HEK293T (cell line): Measurements from ENCODE around the gene PATE2.

ENCODE experiments used
- ARNT ChIP-seq: fragments of 450-650 bp; IDR thresholded peaks from 2 replicates; pipeline ENCODE4 v1.6.1; 2017; ENCODE audit warnings: mild to moderate bottlenecking
- FOXA1 ChIP-seq: fragments of 450-650 bp; IDR thresholded peaks from 2 replicates; pipeline ENCODE4 v1.6.1; 2016; ENCODE audit warnings: mild to moderate bottlenecking
- FOXK2 ChIP-seq: fragments of 450-650 bp; IDR thresholded peaks from 2 replicates; pipeline ENCODE4 v1.6.1; 2016; ENCODE audit warnings: mild to moderate bottlenecking
- FOXM1 ChIP-seq: fragments of 450-650 bp; IDR thresholded peaks from 2 replicates; pipeline ENCODE4 v1.6.1; 2017; ENCODE audit warnings: mild to moderate bottlenecking, borderline replicate concordance
- HDGF ChIP-seq: fragments of 450-650 bp; IDR thresholded peaks from 2 replicates; pipeline ENCODE4 v1.6.1; 2017; ENCODE audit warnings: antibody characterized with exemption, borderline replicate concordance
- L3MBTL2 ChIP-seq: fragments of 450-650 bp; conservative IDR thresholded peaks from 2 replicates; pipeline ENCODE4 v1.6.1; 2016; ENCODE audit warnings: mild to moderate bottlenecking
- LEF1 ChIP-seq: fragments of 450-650 bp; IDR thresholded peaks from 2 replicates; pipeline ENCODE4 v1.6.1; 2017; ENCODE audit warnings: mild to moderate bottlenecking, borderline replicate concordance
- NFRKB ChIP-seq: fragments of 450-650 bp; IDR thresholded peaks from 2 replicates; pipeline ENCODE4 v1.6.1; 2016; ENCODE audit warnings: mild to moderate bottlenecking, moderate library complexity
- SP1 ChIP-seq: fragments of 450-650 bp; IDR thresholded peaks from 2 replicates; pipeline ENCODE4 v1.6.1; 2017
- TARDBP ChIP-seq: fragments of 450-650 bp; IDR thresholded peaks from 2 replicates; pipeline ENCODE4 v1.6.1; 2016
- ZNF384 ChIP-seq: fragments of 450-650 bp; IDR thresholded peaks from 2 replicates; pipeline ENCODE4 v1.6.1; 2016

GRCh38 chr11:125772834-125773505, 5.7 kb downstream of the PATE2 start:
- TF ChIP-seq FOXM1 (no peak), FOXA1 (no peak), ARNT (no peak), SP1 (no peak), L3MBTL2 (no peak), FOXK2 (no peak), TARDBP (no peak), NFRKB (no peak), HDGF (no peak), ZNF384 (no peak), LEF1 (no peak)
